Keratinocyte (primary cell): Measurements from ENCODE around the gene SDF2.

Experiments
- EZH2 ChIP-seq: IDR thresholded peaks from one replicate; pipeline ENCODE4 v1.6.1; 2012; ENCODE audit warnings: inconsistent platforms, mild to moderate bottlenecking, low read length, moderate library complexity
- TF ChIP-seq, protein P1 (sequence below), 3 experiments: IDR thresholded peaks in 1 of 3; conservative IDR thresholded peaks in 1 of 3; optimal IDR thresholded peaks in 1 of 3; 2 replicates in 2 of 3; 3 replicates in 1 of 3; pipeline versions ENCODE3 to v1.5.1; 2011; ENCODE audit warnings: low read length in 3 of 3, mild to moderate bottlenecking in 3 of 3, moderate library complexity in 2 of 3, control low read depth in 1 of 3, inconsistent platforms in 1 of 3; ENCODE audit not compliant: insufficient read depth in 2 of 3; ENCODE audit errors: extremely low read depth in 1 of 3

DNA sequence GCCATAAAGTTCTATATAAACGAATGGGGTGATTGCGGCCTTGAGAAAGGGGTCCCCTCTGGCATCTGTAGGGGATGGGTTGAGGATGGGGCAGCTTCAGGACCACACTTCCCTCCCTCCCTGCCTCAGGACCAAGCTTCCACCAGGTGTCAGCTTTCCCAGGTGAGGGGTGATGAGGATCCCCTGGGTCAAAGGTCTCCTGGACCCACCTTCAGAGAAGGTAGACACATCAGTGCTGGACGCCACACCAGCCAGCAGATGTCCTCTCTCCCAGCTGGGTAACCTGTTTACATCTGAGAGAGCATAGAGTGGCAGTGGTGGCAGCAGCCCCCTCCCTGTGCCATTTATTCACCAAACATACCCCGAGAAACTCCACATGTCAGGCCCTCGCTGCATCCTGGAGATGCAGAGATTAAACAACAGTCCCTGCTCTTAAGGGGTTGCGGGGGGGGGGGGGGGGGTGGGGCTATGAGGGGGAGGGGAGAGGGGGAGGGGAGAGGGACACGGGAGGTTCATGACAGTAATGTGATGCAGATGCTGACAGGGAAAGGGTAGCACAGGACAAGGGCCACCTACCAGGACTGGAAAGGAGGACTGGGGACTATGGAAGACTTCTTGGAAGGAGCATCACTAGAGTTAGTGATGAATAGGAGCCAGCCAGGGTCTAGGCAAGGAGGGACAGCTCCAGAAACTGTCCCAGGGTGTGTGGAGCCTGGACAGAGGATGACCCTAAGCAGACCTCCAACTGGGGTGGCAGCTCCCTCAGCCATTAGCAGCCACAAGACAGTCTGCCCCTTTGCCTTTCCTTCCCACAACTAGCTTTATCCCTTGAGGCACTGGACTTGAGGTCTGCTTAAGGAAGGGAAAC lies 45.0 kb upstream of the SDF2 start:
- TF ChIP-seq, protein P1, sequence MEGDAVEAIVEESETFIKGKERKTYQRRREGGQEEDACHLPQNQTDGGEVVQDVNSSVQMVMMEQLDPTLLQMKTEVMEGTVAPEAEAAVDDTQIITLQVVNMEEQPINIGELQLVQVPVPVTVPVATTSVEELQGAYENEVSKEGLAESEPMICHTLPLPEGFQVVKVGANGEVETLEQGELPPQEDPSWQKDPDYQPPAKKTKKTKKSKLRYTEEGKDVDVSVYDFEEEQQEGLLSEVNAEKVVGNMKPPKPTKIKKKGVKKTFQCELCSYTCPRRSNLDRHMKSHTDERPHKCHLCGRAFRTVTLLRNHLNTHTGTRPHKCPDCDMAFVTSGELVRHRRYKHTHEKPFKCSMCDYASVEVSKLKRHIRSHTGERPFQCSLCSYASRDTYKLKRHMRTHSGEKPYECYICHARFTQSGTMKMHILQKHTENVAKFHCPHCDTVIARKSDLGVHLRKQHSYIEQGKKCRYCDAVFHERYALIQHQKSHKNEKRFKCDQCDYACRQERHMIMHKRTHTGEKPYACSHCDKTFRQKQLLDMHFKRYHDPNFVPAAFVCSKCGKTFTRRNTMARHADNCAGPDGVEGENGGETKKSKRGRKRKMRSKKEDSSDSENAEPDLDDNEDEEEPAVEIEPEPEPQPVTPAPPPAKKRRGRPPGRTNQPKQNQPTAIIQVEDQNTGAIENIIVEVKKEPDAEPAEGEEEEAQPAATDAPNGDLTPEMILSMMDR (optimal IDR thresholded peaks at IDR 0.05 in 1 of 3, IDR thresholded peaks at IDR 0.05 in 1 of 3, conservative IDR thresholded peaks at IDR 0.05 in 1 of 3; ENCODE audit: extremely low read depth in 1 of 3, insufficient read depth in 2 of 3, low read length in 3 of 3) = peak in 1 of 3 experiments; percentile 1
- no peak for TF ChIP-seq EZH2
